HL-60/S4 (cell line): ENCODE measurements around the gene MARCHF9.

Source experiments
- in situ Hi-C: fragments of 300-500 bp; cut with MboI; formaldehyde crosslinking; loops from 2 replicates; pipeline ENCODE4 v1.14.3; 2022; ENCODE audit warnings: low sequenced_read_pairs

The MARCHF9 gene

DNA sequence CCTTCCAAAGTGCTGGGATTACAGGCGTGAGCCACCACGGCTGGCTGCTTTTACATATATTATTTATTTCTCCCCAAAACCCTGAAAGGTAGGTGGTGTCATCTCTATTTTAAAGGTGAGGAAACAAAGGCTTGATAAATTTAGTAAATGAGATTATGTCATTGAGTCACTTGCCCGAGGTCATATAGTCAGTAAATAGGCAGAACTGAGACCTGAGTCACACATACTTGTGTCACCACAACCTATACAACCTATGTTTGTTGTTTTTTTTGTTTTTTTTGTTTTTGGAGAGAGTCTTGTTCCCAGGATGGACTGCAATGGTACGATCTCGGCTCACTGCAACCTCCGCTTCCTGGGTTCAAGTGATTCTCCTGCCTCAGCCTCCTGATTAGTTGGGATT lies 40.5 kb downstream of the MARCHF9 start:
- in situ Hi-C loops: no loop called here

DNA sequence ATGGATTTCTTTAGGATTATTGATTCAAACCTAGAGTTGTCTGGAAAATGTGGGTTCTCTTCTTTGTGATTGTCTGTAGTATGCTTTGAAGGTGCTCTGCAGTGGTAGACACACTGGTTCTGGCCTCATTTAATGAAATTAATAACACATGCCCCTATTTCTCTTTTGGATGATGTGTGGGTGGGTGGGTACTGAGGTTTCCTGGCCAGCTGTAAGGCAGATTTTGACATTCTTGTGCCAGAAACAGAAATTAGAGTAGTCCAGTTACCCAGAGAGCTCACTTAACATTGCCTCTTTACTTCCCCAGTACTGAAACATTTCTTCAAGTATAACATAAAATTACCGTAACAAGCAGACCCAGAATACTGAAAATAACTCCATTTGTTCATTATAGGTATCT lies 42.1 kb downstream of the MARCHF9 start:
- in situ Hi-C loops: no loop called here

DNA sequence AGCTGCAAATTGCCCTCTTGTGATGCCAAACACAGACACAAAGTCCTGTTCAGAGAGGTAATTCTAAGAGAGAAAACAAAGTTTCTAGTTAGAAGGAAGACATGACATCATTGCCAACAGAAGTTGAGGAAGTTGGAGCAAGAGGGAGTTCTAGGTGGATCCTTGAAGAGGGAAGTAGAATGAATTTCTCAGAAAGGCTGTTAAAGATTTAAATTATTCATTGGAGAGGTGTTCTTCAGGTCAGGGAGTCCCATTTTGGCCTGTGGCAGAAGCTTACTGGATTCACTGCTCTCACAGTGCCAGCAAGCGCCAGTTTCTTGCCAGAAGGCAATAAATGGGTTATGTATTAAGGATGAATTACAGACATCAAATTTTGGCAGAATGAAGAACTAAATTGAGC lies 43.0 kb downstream of the MARCHF9 start:
- in situ Hi-C loops: no loop called here

DNA sequence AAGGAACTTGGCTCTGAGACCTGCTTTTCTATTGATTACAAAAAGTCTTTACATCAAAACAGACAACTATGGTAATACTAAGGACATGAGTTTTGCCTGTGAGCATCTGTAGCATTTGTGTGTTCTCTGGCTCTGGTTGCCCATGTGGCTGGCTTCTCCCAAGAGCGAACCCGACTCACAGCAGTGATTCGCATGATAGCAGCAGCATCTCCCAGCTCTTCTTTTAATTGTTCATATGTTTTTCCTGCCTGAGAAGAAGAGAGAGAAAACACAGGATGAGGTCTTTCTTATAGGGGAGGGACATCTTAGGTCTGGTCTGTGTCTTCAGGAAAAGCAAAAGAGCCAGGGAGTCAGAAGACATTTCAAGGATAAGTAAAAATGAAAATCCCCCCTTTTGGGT lies 46.1 kb downstream of the MARCHF9 start:
- in situ Hi-C loops: no loop called here

DNA sequence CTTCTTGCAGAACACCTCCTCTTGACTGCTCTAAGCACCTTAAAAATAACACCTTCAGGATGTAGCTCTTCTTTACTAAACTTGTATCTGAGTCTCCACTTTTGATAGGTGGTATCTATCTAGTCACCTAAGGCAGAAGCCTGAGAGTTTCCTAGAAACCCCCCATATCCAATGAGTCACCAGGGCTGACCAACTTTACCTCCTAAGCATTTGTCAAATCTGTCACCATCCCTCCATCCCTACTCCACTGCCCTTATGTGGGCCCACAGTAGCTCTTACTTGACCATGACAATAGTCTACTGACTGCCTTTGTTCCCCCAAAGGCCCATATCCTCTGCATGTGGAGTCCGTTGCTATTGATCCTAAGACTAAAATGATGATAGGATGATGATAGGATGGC lies 47.7 kb downstream of the MARCHF9 start:
- in situ Hi-C loops: no loop called here

DNA sequence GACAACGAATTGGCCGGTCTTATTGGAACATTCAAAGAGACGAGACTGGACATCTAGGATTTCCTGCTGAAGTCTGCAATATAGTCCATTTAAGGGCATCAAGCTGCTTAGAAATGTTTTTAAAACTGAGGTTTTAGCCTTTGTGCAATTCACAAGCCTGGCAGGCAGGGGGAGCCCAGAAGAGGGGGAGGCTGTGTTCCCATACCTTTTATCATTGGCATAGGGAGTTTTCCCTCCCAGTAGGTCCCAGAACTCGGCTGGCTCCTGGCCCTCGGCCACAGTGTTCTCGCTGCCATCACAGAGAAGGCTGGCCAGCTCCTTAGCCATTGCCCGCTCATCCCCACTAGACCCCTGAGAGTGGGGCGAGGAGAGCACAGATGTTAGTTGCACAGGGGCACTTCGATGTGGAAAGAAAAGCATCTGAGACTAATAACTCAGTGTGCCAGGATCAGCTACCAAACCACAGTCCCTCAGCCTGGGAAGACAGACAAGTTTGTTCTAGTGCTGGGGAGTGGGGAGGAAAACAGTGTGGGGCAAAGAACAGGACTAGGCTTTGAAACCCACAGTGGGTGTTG lies 48.5 kb downstream of the MARCHF9 start:
- in situ Hi-C loops: no loop called here

DNA sequence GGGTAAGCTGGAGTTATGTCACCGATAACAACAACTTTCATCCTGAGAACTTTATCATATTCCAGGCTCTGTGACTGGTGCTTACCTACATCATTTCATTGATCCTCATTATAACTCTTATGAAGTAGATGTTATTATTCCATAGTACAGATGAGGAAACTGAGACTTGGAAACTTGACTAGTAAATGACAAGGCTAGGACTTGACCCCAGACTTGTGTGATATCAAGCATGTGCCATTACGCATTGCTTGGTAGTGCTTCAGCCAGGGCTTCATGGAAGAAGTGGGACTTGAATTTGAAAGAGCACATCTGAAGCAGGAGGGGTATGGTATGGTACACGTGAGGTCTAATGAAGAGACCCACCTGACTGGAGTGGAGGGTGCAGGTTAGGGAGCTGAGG lies 51.8 kb downstream of the MARCHF9 start:
- in situ Hi-C loops: no loop called here

DNA sequence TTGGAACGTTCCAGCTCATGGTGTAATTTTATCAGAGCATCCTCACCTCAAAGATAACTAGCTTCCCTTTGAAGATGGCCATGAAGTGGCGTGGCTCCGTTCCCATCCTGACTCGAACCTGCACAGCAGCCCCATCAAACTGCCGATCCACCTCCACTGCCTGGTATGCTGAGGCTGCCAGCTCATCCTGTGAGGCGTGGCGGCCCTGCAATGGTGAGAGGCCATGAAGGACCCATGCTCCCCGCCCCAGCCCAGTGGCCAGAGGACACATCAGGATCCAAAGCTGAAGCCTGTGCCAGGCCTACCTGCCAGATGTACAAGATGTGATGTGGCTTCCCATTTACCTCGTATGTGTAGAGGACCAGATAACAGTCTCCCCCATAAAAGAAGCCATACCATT lies 52.4 kb downstream of the MARCHF9 start:
- in situ Hi-C loops: no loop called here

DNA sequence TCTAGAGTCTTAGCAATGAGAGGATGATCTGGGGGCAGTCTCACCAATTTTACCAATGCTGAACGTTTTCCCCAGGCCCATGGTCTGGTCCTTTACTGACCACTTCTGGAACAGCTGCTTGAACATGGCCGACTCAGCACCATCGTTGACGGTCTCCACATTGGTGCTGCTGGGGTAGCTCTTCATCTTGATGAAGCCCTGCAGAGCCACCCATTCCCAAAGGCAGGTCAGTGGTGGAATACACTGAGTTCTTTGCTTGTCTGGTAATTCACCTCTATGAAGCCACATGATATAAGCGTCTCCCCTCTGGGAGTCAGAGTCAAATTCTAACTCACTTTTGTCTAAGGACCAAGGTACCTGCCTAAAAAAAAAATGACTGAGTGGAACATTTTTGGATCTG lies 53.4 kb downstream of the MARCHF9 start:
- in situ Hi-C loops: no loop called here

DNA sequence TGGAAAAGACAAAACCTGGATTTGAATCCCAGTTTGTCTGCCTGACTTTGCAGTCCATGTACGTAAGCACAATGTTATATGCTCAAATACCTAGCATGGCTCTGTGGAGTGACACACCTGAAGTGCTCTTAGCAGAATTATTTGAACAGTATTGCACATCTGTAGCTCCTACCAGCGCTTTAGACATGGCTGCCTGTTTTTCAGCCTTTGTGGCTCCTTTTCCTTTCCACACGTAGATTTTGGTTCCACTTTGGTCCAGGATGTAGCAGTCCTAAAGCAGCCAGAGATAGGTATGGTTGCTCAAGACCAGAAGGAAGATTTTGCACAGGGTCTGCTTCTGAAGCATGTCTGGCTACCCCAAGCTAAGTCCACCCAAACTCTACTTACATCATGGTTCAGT lies 54.5 kb downstream of the MARCHF9 start:
- in situ Hi-C loops: no loop called here
